ENCODE results near the gene CDKN2A.
A peak's percentile ranks its signal among the peaks of the same experiment; 100 is the strongest.
"Not testable (repeated sequence)": the region's sequence is repeated elsewhere in the genome, so short reads cannot be mapped to it uniquely, and the experiment has no call there.

Gene CDKN2A

GRCh38 chr9:21965401-21965951 is 28.7 kb downstream of the CDKN2A start:
- TF ChIP-seq, protein P1, sequence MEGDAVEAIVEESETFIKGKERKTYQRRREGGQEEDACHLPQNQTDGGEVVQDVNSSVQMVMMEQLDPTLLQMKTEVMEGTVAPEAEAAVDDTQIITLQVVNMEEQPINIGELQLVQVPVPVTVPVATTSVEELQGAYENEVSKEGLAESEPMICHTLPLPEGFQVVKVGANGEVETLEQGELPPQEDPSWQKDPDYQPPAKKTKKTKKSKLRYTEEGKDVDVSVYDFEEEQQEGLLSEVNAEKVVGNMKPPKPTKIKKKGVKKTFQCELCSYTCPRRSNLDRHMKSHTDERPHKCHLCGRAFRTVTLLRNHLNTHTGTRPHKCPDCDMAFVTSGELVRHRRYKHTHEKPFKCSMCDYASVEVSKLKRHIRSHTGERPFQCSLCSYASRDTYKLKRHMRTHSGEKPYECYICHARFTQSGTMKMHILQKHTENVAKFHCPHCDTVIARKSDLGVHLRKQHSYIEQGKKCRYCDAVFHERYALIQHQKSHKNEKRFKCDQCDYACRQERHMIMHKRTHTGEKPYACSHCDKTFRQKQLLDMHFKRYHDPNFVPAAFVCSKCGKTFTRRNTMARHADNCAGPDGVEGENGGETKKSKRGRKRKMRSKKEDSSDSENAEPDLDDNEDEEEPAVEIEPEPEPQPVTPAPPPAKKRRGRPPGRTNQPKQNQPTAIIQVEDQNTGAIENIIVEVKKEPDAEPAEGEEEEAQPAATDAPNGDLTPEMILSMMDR (IDR thresholded peaks at IDR 0.05; ENCODE audit: borderline replicate concordance, insufficient read depth, low read depth, low read length), result peak; percentile 65
- peak overlapping the region; percentile 24 for H3K4me3 ChIP-seq (ENCODE audit: low read depth, low read length)

- H3K4me3 ChIP-seq (ENCODE audit: low read depth, low read length), result peak overlapping the region; percentile 24
- TF ChIP-seq, protein P1 (IDR thresholded peaks at IDR 0.05; ENCODE audit: borderline replicate concordance, insufficient read depth, low read depth, low read length), result no peak
Measured at GRCh38 chr9:21964925-21965385, 29.2 kb downstream of the CDKN2A start.

- no peak overlapping the region for H3K4me3 ChIP-seq (ENCODE audit: low read depth, low read length)
- TF ChIP-seq, protein P1 (IDR thresholded peaks at IDR 0.05; ENCODE audit: borderline replicate concordance, insufficient read depth, low read depth, low read length), result no peak
Measured at GRCh38 chr9:21961569-21961968, 32.6 kb downstream of the CDKN2A start.

- not testable (repeated sequence) for H3K4me3 ChIP-seq (ENCODE audit: low read depth, low read length)
Measured at GRCh38 chr9:21959268-21959667, 34.9 kb downstream of the CDKN2A start.

- H3K4me3 ChIP-seq (ENCODE audit: low read depth, low read length), result no peak overlapping the region
- TF ChIP-seq, protein P1 (IDR thresholded peaks at IDR 0.05; ENCODE audit: borderline replicate concordance, insufficient read depth, low read depth, low read length), result no peak
Measured at GRCh38 chr9:21958833-21959232, 35.4 kb downstream of the CDKN2A start.

GRCh38 chr9:21945606-21946005 is 48.6 kb downstream of the CDKN2A start:
- TF ChIP-seq, protein P1 (IDR thresholded peaks at IDR 0.05; ENCODE audit: borderline replicate concordance, insufficient read depth, low read depth, low read length), result no peak
- no peak overlapping the region for H3K4me3 ChIP-seq (ENCODE audit: low read depth, low read length)

GRCh38 chr9:21943464-21943863 is 50.7 kb downstream of the CDKN2A start:
- TF ChIP-seq, protein P1 (IDR thresholded peaks at IDR 0.05; ENCODE audit: borderline replicate concordance, insufficient read depth, low read depth, low read length), result no peak
- H3K4me3 ChIP-seq (ENCODE audit: low read depth, low read length), result no peak overlapping the region
